NB4 (cell line): ENCODE measurements around the gene C12orf76.

Experiments used
- DNase-seq: peaks from one replicate; pipeline ENCODE4 v3.0.0; 2010; ENCODE audit warnings: low read depth
- H3K4me3 ChIP-seq: one replicate; pipeline ENCODE4 v1.5.1; 2011; ENCODE audit warnings: mild to moderate bottlenecking, low read depth, low read length, moderate library complexity
- CTCF ChIP-seq: IDR thresholded peaks from one replicate; pipeline ENCODE4 v1.5.1; 2012; ENCODE audit warnings: low read depth, low read length
- MAX ChIP-seq: IDR thresholded peaks from 2 replicates; pipeline ENCODE4 v1.6.1; 2011; ENCODE audit warnings: low read depth, low read length
- MYC ChIP-seq: IDR thresholded peaks from 2 replicates; pipeline ENCODE4 v1.6.1; 2011; ENCODE audit warnings: low read depth, low read length
- POLR2A ChIP-seq: IDR thresholded peaks from 2 replicates; pipeline ENCODE4 v1.6.1; 2011; ENCODE audit warnings: mild to moderate bottlenecking; ENCODE audit not compliant: insufficient read length; ENCODE audit errors: extremely low read depth

C12orf76 gene

GRCh38 chr12:109995686-109996482 is 52.4 kb downstream of the C12orf76 start, which contains the start of gene GIT2:
Gene GIT2, minus strand, starts transcription at chr12:109996368. Its CDS starts 144 bp downstream, at chr12:109996224.
- TF ChIP-seq CTCF (no peak), MYC (peak; percentile 75), MAX (peak; percentile 92), POLR2A (peak; percentile 96)

GRCh38 chr12:109995361-109995685 is 53.0 kb downstream of the C12orf76 start:
- no peak for DNase-seq
- no peak for TF ChIP-seq CTCF
- TF ChIP-seq POLR2A = no peak
- TF ChIP-seq MAX = no peak
- no peak for TF ChIP-seq MYC

More at GRCh38 chr12:109995686-109996482, 52.4 kb downstream of the C12orf76 start, which contains the start of gene GIT2:
- H3K4me3 ChIP-seq = peak within 1 kb of the TSS; percentile 74
- peak; percentile 99 for DNase-seq

GRCh38 chr12:109994401-109995175 is 53.7 kb downstream of the C12orf76 start:
- DNase-seq = peak; percentile 66
- TF ChIP-seq MAX (peak; percentile 41), MYC (no peak; the same call in 1 of the 2 replicates), CTCF (no peak), POLR2A (no peak)
- H3K4me3 ChIP-seq = peak overlapping the region; percentile 74

More at GRCh38 chr12:109995361-109995685, 53.0 kb downstream of the C12orf76 start:
- H3K4me3 ChIP-seq = peak overlapping the region; percentile 74

GRCh38 chr12:109993091-109993490 is 55.2 kb downstream of the C12orf76 start:
- TF ChIP-seq POLR2A (no peak), MAX (no peak), MYC (no peak), CTCF (no peak)
- peak overlapping the region; percentile 74 for H3K4me3 ChIP-seq
- DNase-seq = no peak

GRCh38 chr12:109991586-109991985 is 56.7 kb downstream of the C12orf76 start:
- no peak for DNase-seq
- TF ChIP-seq MAX = no peak
- no peak for TF ChIP-seq CTCF
- TF ChIP-seq MYC = no peak
- TF ChIP-seq POLR2A = no peak
- H3K4me3 ChIP-seq = no peak overlapping the region
